ENCODE measurements around the gene TAF1.
"Not testable (repeated sequence)": the region's sequence is repeated elsewhere in the genome, so short reads cannot be mapped to it uniquely, and the experiment has no call there.

TAF1 gene

GRCh38 chrX:71439896-71440295 is 73.7 kb downstream of the TAF1 start:
- H3K79me2 ChIP-seq (ENCODE audit: insufficient read depth, low read length): no peaks in the 10 kb centered on the region
- H3K36me3 ChIP-seq (ENCODE audit: low read length): no peaks in the 10 kb centered on the region
- TF ChIP-seq EZH2phosphoT487 (conservative IDR thresholded peaks at IDR 0.05; ENCODE audit: low read length) (no peak), CTCF (IDR thresholded peaks at IDR 0.05; ENCODE audit: insufficient read depth, low read length, poor library complexity, severe bottlenecking) (no peak)
- no peaks in the 10 kb centered on the region for H3K9me3 ChIP-seq (ENCODE audit: insufficient read depth, low read length)
- H4K20me1 ChIP-seq (ENCODE audit: low read depth, low read length): no peaks in the 10 kb centered on the region
- no peak overlapping the region for H3K27ac ChIP-seq (ENCODE audit: low read depth, low read length)
- H3K4me2 ChIP-seq (ENCODE audit: low read depth, low read length, poor library complexity, severe bottlenecking): no peak overlapping the region
- H3F3A ChIP-seq (ENCODE audit: insufficient read depth): no peaks in the 10 kb centered on the region
- H3K9ac ChIP-seq (ENCODE audit: low read length): no peak overlapping the region
- H3K4me3 ChIP-seq (ENCODE audit: insufficient read depth, low read length, poor library complexity, severe bottlenecking): no peak overlapping the region
- H3K27me3 ChIP-seq (ENCODE audit: low read length): no peaks in the 10 kb centered on the region
- H2AFZ ChIP-seq (ENCODE audit: low read depth, low read length, severe bottlenecking): no peak overlapping the region
- no peaks in the 10 kb centered on the region for H3K9me2 ChIP-seq (replicated peaks; ENCODE audit: insufficient read depth, low read length)

GRCh38 chrX:71440401-71440800 is 74.2 kb downstream of the TAF1 start:
- H3K36me3 ChIP-seq (ENCODE audit: low read length): no peaks in the 10 kb centered on the region

GRCh38 chrX:71441809-71442208 is 75.7 kb downstream of the TAF1 start:
- H3K9ac ChIP-seq (ENCODE audit: low read length); H3K79me2 ChIP-seq (ENCODE audit: insufficient read depth, low read length); H4K20me1 ChIP-seq (ENCODE audit: low read depth, low read length); H3F3A ChIP-seq (ENCODE audit: insufficient read depth); H3K4me3 ChIP-seq (ENCODE audit: insufficient read depth, low read length, poor library complexity, severe bottlenecking); H3K9me3 ChIP-seq (ENCODE audit: insufficient read depth, low read length); H3K27me3 ChIP-seq (ENCODE audit: low read length); H3K36me3 ChIP-seq (ENCODE audit: low read length); H2AFZ ChIP-seq (ENCODE audit: low read depth, low read length, severe bottlenecking); H3K9me2 ChIP-seq (replicated peaks; ENCODE audit: insufficient read depth, low read length); H3K4me2 ChIP-seq (ENCODE audit: low read depth, low read length, poor library complexity, severe bottlenecking); H3K27ac ChIP-seq (ENCODE audit: low read depth, low read length): not testable (repeated sequence)

More at GRCh38 chrX:71440401-71440800, 74.2 kb downstream of the TAF1 start:
- H3K4me3 ChIP-seq (ENCODE audit: insufficient read depth, low read length, poor library complexity, severe bottlenecking): no peak overlapping the region
- no peaks in the 10 kb centered on the region for H3K79me2 ChIP-seq (ENCODE audit: insufficient read depth, low read length)
- no peaks in the 10 kb centered on the region for H3K27me3 ChIP-seq (ENCODE audit: low read length)
- H2AFZ ChIP-seq (ENCODE audit: low read depth, low read length, severe bottlenecking): no peak overlapping the region
- H3K9ac ChIP-seq (ENCODE audit: low read length): no peak overlapping the region
- TF ChIP-seq CTCF (IDR thresholded peaks at IDR 0.05; ENCODE audit: insufficient read depth, low read length, poor library complexity, severe bottlenecking) (no peak), EZH2phosphoT487 (conservative IDR thresholded peaks at IDR 0.05; ENCODE audit: low read length) (no peak)
- no peaks in the 10 kb centered on the region for H3K9me3 ChIP-seq (ENCODE audit: insufficient read depth, low read length)
- no peaks in the 10 kb centered on the region for H3F3A ChIP-seq (ENCODE audit: insufficient read depth)
- no peak overlapping the region for H3K27ac ChIP-seq (ENCODE audit: low read depth, low read length)
- H4K20me1 ChIP-seq (ENCODE audit: low read depth, low read length): no peaks in the 10 kb centered on the region
- no peak overlapping the region for H3K4me2 ChIP-seq (ENCODE audit: low read depth, low read length, poor library complexity, severe bottlenecking)
- no peaks in the 10 kb centered on the region for H3K9me2 ChIP-seq (replicated peaks; ENCODE audit: insufficient read depth, low read length)

- Histone ChIP-seq H3K79me2 (ENCODE audit: insufficient read depth, low read length) (no peaks in the 10 kb centered on the region), H3K9ac (ENCODE audit: low read length) (no peak overlapping the region), H3K9me2 (replicated peaks; ENCODE audit: insufficient read depth, low read length) (no peaks in the 10 kb centered on the region), H3K27me3 (ENCODE audit: low read length) (no peaks in the 10 kb centered on the region), H3F3A (ENCODE audit: insufficient read depth) (no peaks in the 10 kb centered on the region), H3K27ac (ENCODE audit: low read depth, low read length) (no peak overlapping the region), H3K4me3 (ENCODE audit: insufficient read depth, low read length, poor library complexity, severe bottlenecking) (no peak overlapping the region), H3K4me2 (ENCODE audit: low read depth, low read length, poor library complexity, severe bottlenecking) (no peak overlapping the region), H4K20me1 (ENCODE audit: low read depth, low read length) (no peaks in the 10 kb centered on the region), H3K9me3 (ENCODE audit: insufficient read depth, low read length) (no peaks in the 10 kb centered on the region), H2AFZ (ENCODE audit: low read depth, low read length, severe bottlenecking) (no peak overlapping the region), H3K36me3 (ENCODE audit: low read length) (no peaks in the 10 kb centered on the region; the same call in 1 of the 2 replicates)
- no peak for TF ChIP-seq CTCF (IDR thresholded peaks at IDR 0.05; ENCODE audit: insufficient read depth, low read length, poor library complexity, severe bottlenecking)
- TF ChIP-seq EZH2phosphoT487 (conservative IDR thresholded peaks at IDR 0.05; ENCODE audit: low read length): no peak
These were observed 84.4 kb downstream of the TAF1 start for GRCh38 chrX:71450433-71451106.

- not testable (repeated sequence) for H3F3A ChIP-seq (ENCODE audit: insufficient read depth); H2AFZ ChIP-seq (ENCODE audit: low read depth, low read length, severe bottlenecking); H3K36me3 ChIP-seq (ENCODE audit: low read length); H3K4me3 ChIP-seq (ENCODE audit: insufficient read depth, low read length, poor library complexity, severe bottlenecking); H4K20me1 ChIP-seq (ENCODE audit: low read depth, low read length); H3K79me2 ChIP-seq (ENCODE audit: insufficient read depth, low read length); H3K4me2 ChIP-seq (ENCODE audit: low read depth, low read length, poor library complexity, severe bottlenecking); H3K27ac ChIP-seq (ENCODE audit: low read depth, low read length); H3K9ac ChIP-seq (ENCODE audit: low read length); H3K9me3 ChIP-seq (ENCODE audit: insufficient read depth, low read length); H3K9me2 ChIP-seq (replicated peaks; ENCODE audit: insufficient read depth, low read length); H3K27me3 ChIP-seq (ENCODE audit: low read length)
These were observed 85.4 kb downstream of the TAF1 start for GRCh38 chrX:71451518-71451917.
